Measurements from ENCODE around the gene SIGLEC7. TPM values are rescaled to one million over a fixed set of nuclear protein-coding genes. Genes with fewer than 3 reads are reported as not detected.

SIGLEC7 gene
- total and polyA plus RNA-seq, 2 donors from 2014 or later: 1.2 to 4.0 TPM

DNA sequence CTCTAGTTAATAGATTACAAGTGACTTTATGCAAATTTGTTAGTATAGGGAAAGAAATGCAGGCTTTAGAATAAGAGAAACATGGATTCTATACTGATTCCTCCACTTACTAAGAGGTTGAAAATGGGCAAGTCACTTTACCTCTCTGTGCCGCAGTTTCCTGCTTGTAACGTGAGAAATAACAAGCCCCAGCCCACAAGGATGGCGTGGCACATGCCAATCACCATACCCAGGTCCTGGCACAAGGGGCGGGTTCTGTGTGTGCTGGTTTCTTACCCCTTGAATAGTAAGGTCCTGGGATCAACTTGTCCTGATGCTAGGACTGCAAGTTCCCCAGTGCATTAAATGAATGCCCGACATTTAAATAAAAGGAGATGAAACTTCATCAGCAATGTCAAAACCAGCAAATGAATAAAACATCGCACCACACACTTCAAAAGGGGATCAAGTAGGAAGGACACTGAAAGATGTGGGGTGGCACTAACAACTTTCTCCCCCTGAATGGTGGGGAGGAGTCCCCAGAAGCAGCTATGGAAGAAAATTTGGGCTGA lies 25.3 kb upstream of the SIGLEC7 start:
- no peak overlapping the region for H3K9ac ChIP-seq (ENCODE audit: low read length in 3 of 3)
- no peaks in the 10 kb centered on the region for H3K36me3 ChIP-seq (ENCODE audit: control insufficient read depth in 2 of 3, insufficient read depth in 3 of 3, low read length in 3 of 3)
- no peaks in the 10 kb centered on the region for H3K9me3 ChIP-seq (ENCODE audit: control insufficient read depth in 2 of 3, insufficient read depth in 1 of 3, low read length in 3 of 3)
- peak in 1 of 5 donors; percentile 33 for DNase-seq
- H3K4me3 ChIP-seq (ENCODE audit: low read length in 3 of 3): no peak overlapping the region
- H3K27me3 ChIP-seq (ENCODE audit: control insufficient read depth, insufficient read depth, low read length): no peaks in the 10 kb centered on the region
- TF ChIP-seq, protein P1, sequence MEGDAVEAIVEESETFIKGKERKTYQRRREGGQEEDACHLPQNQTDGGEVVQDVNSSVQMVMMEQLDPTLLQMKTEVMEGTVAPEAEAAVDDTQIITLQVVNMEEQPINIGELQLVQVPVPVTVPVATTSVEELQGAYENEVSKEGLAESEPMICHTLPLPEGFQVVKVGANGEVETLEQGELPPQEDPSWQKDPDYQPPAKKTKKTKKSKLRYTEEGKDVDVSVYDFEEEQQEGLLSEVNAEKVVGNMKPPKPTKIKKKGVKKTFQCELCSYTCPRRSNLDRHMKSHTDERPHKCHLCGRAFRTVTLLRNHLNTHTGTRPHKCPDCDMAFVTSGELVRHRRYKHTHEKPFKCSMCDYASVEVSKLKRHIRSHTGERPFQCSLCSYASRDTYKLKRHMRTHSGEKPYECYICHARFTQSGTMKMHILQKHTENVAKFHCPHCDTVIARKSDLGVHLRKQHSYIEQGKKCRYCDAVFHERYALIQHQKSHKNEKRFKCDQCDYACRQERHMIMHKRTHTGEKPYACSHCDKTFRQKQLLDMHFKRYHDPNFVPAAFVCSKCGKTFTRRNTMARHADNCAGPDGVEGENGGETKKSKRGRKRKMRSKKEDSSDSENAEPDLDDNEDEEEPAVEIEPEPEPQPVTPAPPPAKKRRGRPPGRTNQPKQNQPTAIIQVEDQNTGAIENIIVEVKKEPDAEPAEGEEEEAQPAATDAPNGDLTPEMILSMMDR (IDR thresholded peaks at IDR 0.05; ENCODE audit: borderline replicate concordance, extremely low read depth, insufficient read depth): no peak
- no peaks in the 10 kb centered on the region for H3K4me1 ChIP-seq (ENCODE audit: control insufficient read depth in 2 of 3, insufficient read depth in 2 of 3, low read depth in 1 of 3, low read length in 3 of 3)
- intact Hi-C loops (cut with DNase I): no loop called here
- no peak for FAIRE-seq
- H3K27ac ChIP-seq (ENCODE audit: low read depth in 2 of 2, low read length in 2 of 2): no peak overlapping the region

DNA sequence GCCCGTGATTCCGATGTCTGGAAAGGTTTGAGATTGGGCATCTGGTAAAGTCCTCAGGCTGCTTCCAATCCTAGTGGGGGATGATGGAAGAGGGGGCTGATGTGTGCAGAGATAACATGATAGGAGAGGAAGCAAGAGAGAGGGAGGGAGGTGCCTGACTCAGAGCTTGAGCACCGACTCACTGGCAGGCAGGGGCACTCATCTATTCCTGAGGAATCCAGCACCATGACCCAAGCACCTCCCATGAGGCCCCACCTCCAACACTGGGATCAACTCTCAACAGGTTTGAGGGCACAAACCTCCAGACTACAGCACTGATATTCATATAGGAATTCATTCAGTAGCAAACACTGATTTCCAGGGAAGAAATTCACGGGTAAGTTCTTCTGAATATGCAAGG lies 23.0 kb upstream of the SIGLEC7 start:
- H3K27ac ChIP-seq (ENCODE audit: low read depth in 2 of 2, low read length in 2 of 2): no peak overlapping the region
- H3K4me3 ChIP-seq (ENCODE audit: low read length in 3 of 3): no peak overlapping the region
- intact Hi-C loops (cut with DNase I): no loop called here
- TF ChIP-seq, protein P1 (IDR thresholded peaks at IDR 0.05; ENCODE audit: borderline replicate concordance, extremely low read depth, insufficient read depth): no peak
- no peaks in the 10 kb centered on the region for H3K4me1 ChIP-seq (ENCODE audit: control insufficient read depth in 2 of 3, insufficient read depth in 2 of 3, low read depth in 1 of 3, low read length in 3 of 3)
- H3K27me3 ChIP-seq (ENCODE audit: control insufficient read depth, insufficient read depth, low read length): no peaks in the 10 kb centered on the region
- DNase-seq (no peak), FAIRE-seq (no peak)
- H3K9ac ChIP-seq (ENCODE audit: low read length in 3 of 3): no peak overlapping the region
- no peaks in the 10 kb centered on the region for H3K9me3 ChIP-seq (ENCODE audit: control insufficient read depth in 2 of 3, insufficient read depth in 1 of 3, low read length in 3 of 3)
- H3K36me3 ChIP-seq (ENCODE audit: control insufficient read depth in 2 of 3, insufficient read depth in 3 of 3, low read length in 3 of 3): no peaks in the 10 kb centered on the region

GRCh38 chr19:51119611-51120010 lies 22.5 kb upstream of the SIGLEC7 start:
- no peaks in the 10 kb centered on the region for H3K27me3 ChIP-seq (ENCODE audit: control insufficient read depth, insufficient read depth, low read length)
- FAIRE-seq: no peak
- DNase-seq: no peak
- no peak overlapping the region for H3K9ac ChIP-seq (ENCODE audit: low read length in 3 of 3)
- no peaks in the 10 kb centered on the region for H3K36me3 ChIP-seq (ENCODE audit: control insufficient read depth in 2 of 3, insufficient read depth in 3 of 3, low read length in 3 of 3)
- intact Hi-C loops (cut with DNase I): no loop called here
- H3K27ac ChIP-seq (ENCODE audit: low read depth in 2 of 2, low read length in 2 of 2): no peak overlapping the region
- peaks cover 0 to 2% (median 0%) of the 10 kb centered on the region in 3 donors for H3K4me1 ChIP-seq (ENCODE audit: control insufficient read depth in 2 of 3, insufficient read depth in 2 of 3, low read depth in 1 of 3, low read length in 3 of 3)
- no peaks in the 10 kb centered on the region for H3K9me3 ChIP-seq (ENCODE audit: control insufficient read depth in 2 of 3, insufficient read depth in 1 of 3, low read length in 3 of 3)
- TF ChIP-seq, protein P1 (IDR thresholded peaks at IDR 0.05; ENCODE audit: borderline replicate concordance, extremely low read depth, insufficient read depth): no peak
- H3K4me3 ChIP-seq (ENCODE audit: low read length in 3 of 3): no peak overlapping the region

GRCh38 chr19:51120160-51120559 lies 21.9 kb upstream of the SIGLEC7 start:
- H3K36me3 ChIP-seq (ENCODE audit: control insufficient read depth in 2 of 3, insufficient read depth in 3 of 3, low read length in 3 of 3): no peaks in the 10 kb centered on the region
- intact Hi-C loops (cut with DNase I): no loop called here
- H3K9me3 ChIP-seq (ENCODE audit: control insufficient read depth in 2 of 3, insufficient read depth in 1 of 3, low read length in 3 of 3): no peaks in the 10 kb centered on the region
- TF ChIP-seq, protein P1 (IDR thresholded peaks at IDR 0.05; ENCODE audit: borderline replicate concordance, extremely low read depth, insufficient read depth): no peak
- DNase-seq (no peak), FAIRE-seq (no peak)
- no peaks in the 10 kb centered on the region for H3K27me3 ChIP-seq (ENCODE audit: control insufficient read depth, insufficient read depth, low read length)
- no peak overlapping the region for H3K4me3 ChIP-seq (ENCODE audit: low read length in 3 of 3)
- no peak overlapping the region for H3K27ac ChIP-seq (ENCODE audit: low read depth in 2 of 2, low read length in 2 of 2)
- H3K9ac ChIP-seq (ENCODE audit: low read length in 3 of 3): no peak overlapping the region
- H3K4me1 ChIP-seq (ENCODE audit: control insufficient read depth in 2 of 3, insufficient read depth in 2 of 3, low read depth in 1 of 3, low read length in 3 of 3): peaks cover 0 to 2% (median 0%) of the 10 kb centered on the region in 3 donors
